Measurements from ENCODE around the gene USP22. TPM values are rescaled to one million over a fixed set of nuclear protein-coding genes. Genes with fewer than 3 reads are reported as not detected.

The USP22 gene
- total and polyA plus RNA-seq, 10 of the 15 experiments (the other 5 are each of a cell fraction or from before 2014, with no cell fraction given) = 10.8 to 218 (median 98.8) TPM

- TF ChIP-seq CUX1 (IDR thresholded peaks at IDR 0.05; ENCODE audit: insufficient replicate concordance, low read depth, low read length) = no peak
- no peak for TF ChIP-seq SUPT20H (IDR thresholded peaks at IDR 0.05; ENCODE audit: borderline replicate concordance, control insufficient read depth, low read depth, low read length)
- TF ChIP-seq PAX8 (IDR thresholded peaks at IDR 0.05) = no peak
- TF ChIP-seq, protein P1, sequence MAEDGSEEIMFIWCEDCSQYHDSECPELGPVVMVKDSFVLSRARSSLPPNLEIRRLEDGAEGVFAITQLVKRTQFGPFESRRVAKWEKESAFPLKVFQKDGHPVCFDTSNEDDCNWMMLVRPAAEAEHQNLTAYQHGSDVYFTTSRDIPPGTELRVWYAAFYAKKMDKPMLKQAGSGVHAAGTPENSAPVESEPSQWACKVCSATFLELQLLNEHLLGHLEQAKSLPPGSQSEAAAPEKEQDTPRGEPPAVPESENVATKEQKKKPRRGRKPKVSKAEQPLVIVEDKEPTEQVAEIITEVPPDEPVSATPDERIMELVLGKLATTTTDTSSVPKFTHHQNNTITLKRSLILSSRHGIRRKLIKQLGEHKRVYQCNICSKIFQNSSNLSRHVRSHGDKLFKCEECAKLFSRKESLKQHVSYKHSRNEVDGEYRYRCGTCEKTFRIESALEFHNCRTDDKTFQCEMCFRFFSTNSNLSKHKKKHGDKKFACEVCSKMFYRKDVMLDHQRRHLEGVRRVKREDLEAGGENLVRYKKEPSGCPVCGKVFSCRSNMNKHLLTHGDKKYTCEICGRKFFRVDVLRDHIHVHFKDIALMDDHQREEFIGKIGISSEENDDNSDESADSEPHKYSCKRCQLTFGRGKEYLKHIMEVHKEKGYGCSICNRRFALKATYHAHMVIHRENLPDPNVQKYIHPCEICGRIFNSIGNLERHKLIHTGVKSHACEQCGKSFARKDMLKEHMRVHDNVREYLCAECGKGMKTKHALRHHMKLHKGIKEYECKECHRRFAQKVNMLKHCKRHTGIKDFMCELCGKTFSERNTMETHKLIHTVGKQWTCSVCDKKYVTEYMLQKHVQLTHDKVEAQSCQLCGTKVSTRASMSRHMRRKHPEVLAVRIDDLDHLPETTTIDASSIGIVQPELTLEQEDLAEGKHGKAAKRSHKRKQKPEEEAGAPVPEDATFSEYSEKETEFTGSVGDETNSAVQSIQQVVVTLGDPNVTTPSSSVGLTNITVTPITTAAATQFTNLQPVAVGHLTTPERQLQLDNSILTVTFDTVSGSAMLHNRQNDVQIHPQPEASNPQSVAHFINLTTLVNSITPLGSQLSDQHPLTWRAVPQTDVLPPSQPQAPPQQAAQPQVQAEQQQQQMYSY (CRISPR knock-in tag; IDR thresholded peaks at IDR 0.05) = no peak
- no peak for TF ChIP-seq NFIC (IDR thresholded peaks at IDR 0.05; ENCODE audit: low read depth, low read length)
Measured at GRCh38 chr17:21014498-21014897, 28.3 kb downstream of the USP22 start (continued).
